ENCODE measurements around the gene HTR3C. TPM values are rescaled to one million over a fixed set of nuclear protein-coding genes. Genes with fewer than 3 reads are reported as not detected.
"Not testable (repeated sequence)": the region's sequence is repeated elsewhere in the genome, so short reads cannot be mapped to it uniquely, and the experiment has no call there.

HTR3C gene
- total and polyA plus RNA-seq, 2 experiments from 2014 or later = not detected

- WGBS (ENCODE audit: low lambda C conversion rate, missing lambda C conversion rate) = 89% methylated on average over 2 of the region's 2 CpGs
- H3K79me2 ChIP-seq = no peaks in the 10 kb centered on the region
These were observed 13.4 kb downstream of the HTR3C start for GRCh38 chr3:184066211-184066610.

GRCh38 chr3:184067573-184068055 lies 14.8 kb downstream of the HTR3C start:
- TF ChIP-seq EZH2phosphoT487 (IDR thresholded peaks at IDR 0.05; ENCODE audit: low read depth, severe bottlenecking, unreplicated experiment) (no peak), EZH2 (IDR thresholded peaks at IDR 0.05; ENCODE audit: borderline replicate concordance) (no peak), CTCF (IDR thresholded peaks at IDR 0.05; ENCODE audit: poor library complexity) (no peak)
- Histone ChIP-seq H3K4me2 (no peak overlapping the region), H3K27me3 (no peaks in the 10 kb centered on the region), H3K4me1 (ENCODE audit: insufficient read depth) (no peaks in the 10 kb centered on the region), H3K36me3 (replicated peaks; ENCODE audit: insufficient read depth, low read depth) (no peaks in the 10 kb centered on the region), H3K4me3 (no peak overlapping the region), H3K9me2 (replicated peaks; ENCODE audit: insufficient read depth) (no peaks in the 10 kb centered on the region), H3K79me2 (no peaks in the 10 kb centered on the region), H3K27ac (no peak overlapping the region), H2AFZ (no peak overlapping the region), H4K20me1 (ENCODE audit: insufficient read depth, poor library complexity, severe bottlenecking) (no peaks in the 10 kb centered on the region), H3K9me3 (ENCODE audit: low read depth) (no peaks in the 10 kb centered on the region)
- DNase-seq (ENCODE audit: low spot score) = no peak
- 74% methylated on average over 6 of the region's 6 CpGs for WGBS (ENCODE audit: low lambda C conversion rate, missing lambda C conversion rate)

More at GRCh38 chr3:184066211-184066610, 13.4 kb downstream of the HTR3C start:
- no peaks in the 10 kb centered on the region for H4K20me1 ChIP-seq (ENCODE audit: insufficient read depth, poor library complexity, severe bottlenecking)
- H3K36me3 ChIP-seq (replicated peaks; ENCODE audit: insufficient read depth, low read depth) = no peaks in the 10 kb centered on the region
- no peak for DNase-seq (ENCODE audit: low spot score)
- no peak overlapping the region for H2AFZ ChIP-seq
- H3K27me3 ChIP-seq = no peaks in the 10 kb centered on the region
- no peak overlapping the region for H3K27ac ChIP-seq
- H3K9me3 ChIP-seq (ENCODE audit: low read depth) = no peaks in the 10 kb centered on the region
- no peaks in the 10 kb centered on the region for H3K9me2 ChIP-seq (replicated peaks; ENCODE audit: insufficient read depth)
- H3K4me2 ChIP-seq = no peak overlapping the region
- no peak overlapping the region for H3K4me3 ChIP-seq
- H3K4me1 ChIP-seq (ENCODE audit: insufficient read depth) = no peaks in the 10 kb centered on the region
- no peak for TF ChIP-seq EZH2 (IDR thresholded peaks at IDR 0.05; ENCODE audit: borderline replicate concordance)
- TF ChIP-seq EZH2phosphoT487 (IDR thresholded peaks at IDR 0.05; ENCODE audit: low read depth, severe bottlenecking, unreplicated experiment) = no peak
- TF ChIP-seq CTCF (IDR thresholded peaks at IDR 0.05; ENCODE audit: poor library complexity) = no peak

GRCh38 chr3:184068344-184068743 lies 15.5 kb downstream of the HTR3C start:
- H3K4me1 ChIP-seq (ENCODE audit: insufficient read depth) = no peaks in the 10 kb centered on the region
- no peak overlapping the region for H3K4me3 ChIP-seq
- no peaks in the 10 kb centered on the region for H3K9me3 ChIP-seq (ENCODE audit: low read depth)
- 93% methylated on average over 5 of the region's 5 CpGs for WGBS (ENCODE audit: low lambda C conversion rate, missing lambda C conversion rate)
- no peak for TF ChIP-seq EZH2 (IDR thresholded peaks at IDR 0.05; ENCODE audit: borderline replicate concordance)
- no peak for TF ChIP-seq CTCF (IDR thresholded peaks at IDR 0.05; ENCODE audit: poor library complexity)
- no peak for TF ChIP-seq EZH2phosphoT487 (IDR thresholded peaks at IDR 0.05; ENCODE audit: low read depth, severe bottlenecking, unreplicated experiment)
- no peak for DNase-seq (ENCODE audit: low spot score)
- no peak overlapping the region for H3K4me2 ChIP-seq
- no peaks in the 10 kb centered on the region for H3K79me2 ChIP-seq
- no peaks in the 10 kb centered on the region for H3K27me3 ChIP-seq
- no peaks in the 10 kb centered on the region for H4K20me1 ChIP-seq (ENCODE audit: insufficient read depth, poor library complexity, severe bottlenecking)
- H3K27ac ChIP-seq = no peak overlapping the region
- no peaks in the 10 kb centered on the region for H3K9me2 ChIP-seq (replicated peaks; ENCODE audit: insufficient read depth)
- H3K36me3 ChIP-seq (replicated peaks; ENCODE audit: insufficient read depth, low read depth) = no peaks in the 10 kb centered on the region
- H2AFZ ChIP-seq = no peak overlapping the region

- not testable (repeated sequence) for H3K9me2 ChIP-seq (replicated peaks; ENCODE audit: insufficient read depth); H3K36me3 ChIP-seq (replicated peaks; ENCODE audit: insufficient read depth, low read depth); H3K27ac ChIP-seq; H4K20me1 ChIP-seq (ENCODE audit: insufficient read depth, poor library complexity, severe bottlenecking); H3K4me1 ChIP-seq (ENCODE audit: insufficient read depth); H3K4me2 ChIP-seq; H3K9me3 ChIP-seq (ENCODE audit: low read depth); H3K27me3 ChIP-seq; H3K4me3 ChIP-seq; H3K79me2 ChIP-seq; DNase-seq (ENCODE audit: low spot score); H2AFZ ChIP-seq
- WGBS (ENCODE audit: low lambda C conversion rate, missing lambda C conversion rate) = 90% methylated on average over 7 of the region's 7 CpGs
These were observed 18.3 kb downstream of the HTR3C start for GRCh38 chr3:184071142-184071541.

Data from hepatocyte (in vitro differentiated cells).